HG02798 (cell line): ENCODE results near the gene FOXF2.

ENCODE experiments used
- ATAC-seq: cut with Tn5 transposase; IDR thresholded peaks from one replicate; pipeline ENCODE4 v1.9.1; 2021; ENCODE audit warnings: mild to moderate bottlenecking; ENCODE audit not compliant: unreplicated experiment, poor library complexity

The FOXF2 gene

GRCh38 chr6:1378065-1379016 is 11.0 kb upstream of the FOXF2 start:
- ATAC-seq, result no peak

DNA sequence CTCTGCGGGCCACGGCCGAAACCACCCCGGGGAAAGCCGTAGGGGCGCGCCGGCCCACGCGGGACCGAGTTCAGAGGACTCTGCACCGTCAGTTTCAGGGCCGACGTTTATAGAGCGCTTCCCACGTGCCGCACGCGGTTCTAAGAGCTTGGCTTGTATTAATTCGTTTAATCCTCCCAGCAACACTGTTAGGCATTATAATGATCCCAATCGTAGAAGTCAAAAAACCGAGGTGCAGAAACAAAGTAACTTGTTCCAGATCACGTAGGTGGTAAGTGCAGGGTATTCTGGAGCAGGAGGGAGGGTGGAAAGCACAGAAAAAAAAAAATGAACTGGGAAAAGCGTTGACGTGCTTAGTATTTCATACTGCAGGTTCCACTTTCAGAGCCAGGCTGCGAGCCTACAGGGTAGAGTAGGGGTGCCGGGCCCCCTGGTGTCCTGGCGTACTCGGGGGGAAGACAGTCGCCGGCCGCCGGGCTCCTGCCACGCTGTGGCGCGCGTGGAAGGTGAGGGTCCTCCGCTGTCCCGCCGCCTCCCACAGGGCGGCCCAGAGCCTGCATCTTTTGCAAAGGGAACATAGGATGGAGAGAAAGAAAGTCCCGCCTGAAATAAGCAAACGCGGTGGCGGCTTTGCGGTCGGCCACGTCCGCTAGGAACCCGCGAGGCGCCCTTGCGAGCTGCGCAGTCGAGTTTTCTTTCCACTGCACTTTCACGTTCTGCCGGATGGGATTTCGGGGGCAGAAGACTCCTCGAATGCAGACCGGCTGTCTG is 10.2 kb upstream of the FOXF2 start:
- ATAC-seq, result no peak

DNA sequence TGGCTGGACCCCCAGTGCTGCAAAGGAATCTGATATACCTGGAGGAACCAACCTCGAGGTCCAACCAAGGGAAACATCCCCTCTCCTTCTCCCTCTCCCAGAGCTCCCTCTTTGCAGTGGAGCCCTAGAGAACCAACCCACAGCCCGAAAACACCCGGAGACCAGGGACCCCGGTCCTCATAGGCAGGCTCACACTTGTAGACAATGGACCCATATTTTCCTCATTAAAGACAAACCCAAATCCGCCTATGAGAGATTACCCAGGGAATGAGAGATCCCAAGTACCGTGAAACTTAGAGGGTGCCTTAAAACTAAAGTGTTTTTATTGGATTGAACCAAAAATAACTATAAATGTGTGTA is 9.6 kb upstream of the FOXF2 start:
- no peak for ATAC-seq

DNA sequence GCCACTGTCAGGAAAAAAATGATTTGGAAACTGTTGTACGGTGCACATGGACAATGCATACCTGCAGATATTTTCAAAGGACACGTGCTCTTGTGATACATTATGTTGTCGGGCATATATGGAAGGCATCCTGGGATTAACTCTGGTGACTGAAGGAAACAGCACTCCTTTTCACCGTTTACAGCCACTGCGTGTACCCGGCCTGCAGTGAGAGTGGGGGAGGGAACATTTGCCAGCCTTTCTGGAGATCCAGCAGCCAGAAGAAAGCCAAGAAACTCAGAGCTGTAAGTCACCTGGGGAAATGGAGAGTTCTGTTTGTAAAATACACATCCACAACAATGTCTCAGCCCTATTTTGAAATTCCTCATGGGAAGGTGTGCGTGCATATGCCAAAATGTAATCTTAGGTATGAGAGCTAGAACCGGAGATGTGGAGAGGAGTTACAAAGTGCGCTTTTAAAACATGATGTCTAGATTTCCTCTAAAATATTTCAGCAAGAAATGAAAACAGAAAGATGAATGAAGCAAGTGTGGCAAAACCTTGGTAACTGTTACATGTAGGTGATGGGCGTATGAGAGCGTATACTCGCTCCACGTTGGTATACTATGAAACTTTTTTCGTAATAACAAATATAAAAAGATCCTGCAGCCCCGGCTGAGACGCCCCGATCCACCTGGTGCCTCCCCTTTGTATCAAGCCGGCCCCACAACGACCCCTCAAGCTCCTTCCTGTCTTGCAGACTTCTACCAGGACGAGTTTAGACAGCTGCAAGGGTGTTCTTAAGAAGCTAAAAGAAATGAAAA is 8.6 kb upstream of the FOXF2 start:
- no peak for ATAC-seq

DNA sequence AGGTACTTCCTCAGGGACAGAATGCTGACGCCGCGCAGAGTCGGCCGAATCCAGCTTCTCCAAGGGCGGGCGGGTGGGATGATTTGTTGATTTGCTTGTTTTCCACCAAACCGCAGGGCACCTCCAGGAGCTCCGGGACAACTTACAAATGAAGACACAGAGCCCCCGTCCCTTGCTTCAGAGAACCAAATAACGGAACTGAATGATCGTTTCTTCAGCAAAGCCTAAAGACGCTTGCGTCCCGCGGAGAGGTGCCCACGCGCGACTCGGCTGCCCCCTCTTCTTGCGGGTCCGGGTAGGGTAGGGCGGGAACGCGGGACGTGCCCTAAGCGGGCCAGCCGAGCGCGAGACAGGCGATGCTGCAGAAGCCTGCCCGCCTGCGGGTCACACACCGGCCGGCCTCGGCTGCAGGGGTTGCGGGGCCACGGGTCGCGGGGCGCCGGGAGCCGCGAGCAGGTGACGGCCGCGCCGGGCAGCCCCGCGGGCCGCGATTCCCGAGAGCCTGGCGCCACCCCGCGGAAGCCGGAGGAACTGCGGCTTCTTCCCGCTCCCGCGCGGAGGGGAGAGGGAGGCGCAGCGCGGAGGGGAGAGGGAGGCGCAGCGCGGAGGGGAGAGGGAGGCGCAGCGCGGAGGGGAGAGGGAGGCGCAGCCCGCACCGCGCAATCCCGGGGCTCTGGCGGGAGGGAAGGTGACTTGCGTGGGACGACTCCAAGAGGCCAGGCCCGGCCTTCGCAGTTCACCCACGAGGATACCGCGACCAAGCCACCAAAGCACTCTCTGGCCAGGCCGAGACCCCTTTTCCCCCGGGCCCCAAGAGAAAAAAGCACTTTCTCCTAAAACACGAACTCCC is 7.7 kb upstream of the FOXF2 start:
- ATAC-seq, result no peak

GRCh38 chr6:1382331-1382882 is 7.0 kb upstream of the FOXF2 start:
- no peak for ATAC-seq

GRCh38 chr6:1382883-1383728 is 6.3 kb upstream of the FOXF2 start:
- no peak for ATAC-seq

DNA sequence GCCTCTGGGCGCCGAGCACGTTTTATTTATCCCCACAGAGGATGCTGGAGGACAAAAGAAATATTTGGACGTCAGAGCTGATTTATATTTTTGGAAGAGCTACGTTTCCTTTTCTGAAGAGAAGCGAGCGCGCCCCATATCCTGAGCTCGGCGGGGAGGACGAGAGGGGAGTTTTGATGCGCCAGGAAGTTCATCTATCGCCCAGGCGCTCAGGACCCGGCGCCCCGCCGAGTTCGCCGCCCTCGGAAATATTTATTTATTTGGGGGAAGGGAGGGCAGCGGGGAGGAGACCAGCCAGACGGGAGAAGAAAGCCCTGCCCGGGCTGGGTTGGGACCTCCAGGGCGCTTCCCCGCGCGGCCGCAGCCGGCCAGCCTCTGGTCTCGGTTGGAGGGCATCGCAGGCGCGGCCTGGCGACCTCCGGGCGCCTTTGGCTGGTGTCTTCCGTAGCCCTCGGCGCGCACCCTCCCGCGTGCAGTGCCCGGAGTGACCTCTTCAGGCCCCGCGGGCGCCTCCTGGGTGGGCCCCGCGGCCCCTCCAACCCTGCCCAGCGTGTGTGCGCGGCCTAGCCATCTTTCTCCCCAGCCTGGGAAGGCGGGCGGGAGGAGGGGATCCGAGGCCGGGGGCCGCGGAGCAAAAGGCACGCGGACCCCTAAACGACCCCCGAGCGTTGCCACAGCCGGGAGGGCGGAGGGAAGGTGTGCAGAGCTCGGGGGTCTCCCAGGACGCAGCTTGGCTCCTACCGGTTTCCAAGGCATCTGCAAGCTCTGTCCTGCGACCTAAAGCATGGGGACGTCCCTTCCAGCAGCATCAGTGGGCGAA is 5.4 kb upstream of the FOXF2 start:
- ATAC-seq, result no peak

DNA sequence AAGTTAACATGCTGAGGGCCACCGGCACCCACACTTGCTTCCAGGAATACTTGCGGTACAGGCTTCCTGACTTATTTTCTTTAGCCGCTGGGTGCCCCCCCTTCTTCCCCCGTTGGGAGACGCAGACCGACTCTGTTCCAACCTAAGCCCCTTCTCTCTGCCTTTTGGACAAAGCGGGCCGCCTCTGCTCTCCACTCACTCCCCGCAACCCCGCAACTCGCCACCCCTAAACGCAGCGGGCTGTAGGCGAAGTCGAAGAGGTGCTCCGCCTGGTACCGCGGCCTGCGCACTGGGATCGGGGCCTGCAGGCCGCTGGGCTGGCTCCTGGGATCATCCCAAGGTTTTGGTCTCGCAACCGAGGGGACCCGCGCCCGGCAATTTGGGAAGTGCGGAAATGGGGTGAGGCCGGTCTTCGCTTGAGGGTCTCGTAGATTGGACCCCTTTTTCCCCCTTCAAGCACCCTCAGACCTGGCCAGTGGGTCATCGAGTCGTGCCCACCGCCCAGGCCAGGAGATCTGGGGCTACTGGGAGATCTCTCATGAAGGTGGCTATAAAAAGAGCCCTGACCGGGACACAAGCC is 4.7 kb upstream of the FOXF2 start:
- ATAC-seq, result no peak

- no peak for ATAC-seq
These were observed 4.0 kb upstream of the FOXF2 start for GRCh38 chr6:1385129-1386037.

DNA sequence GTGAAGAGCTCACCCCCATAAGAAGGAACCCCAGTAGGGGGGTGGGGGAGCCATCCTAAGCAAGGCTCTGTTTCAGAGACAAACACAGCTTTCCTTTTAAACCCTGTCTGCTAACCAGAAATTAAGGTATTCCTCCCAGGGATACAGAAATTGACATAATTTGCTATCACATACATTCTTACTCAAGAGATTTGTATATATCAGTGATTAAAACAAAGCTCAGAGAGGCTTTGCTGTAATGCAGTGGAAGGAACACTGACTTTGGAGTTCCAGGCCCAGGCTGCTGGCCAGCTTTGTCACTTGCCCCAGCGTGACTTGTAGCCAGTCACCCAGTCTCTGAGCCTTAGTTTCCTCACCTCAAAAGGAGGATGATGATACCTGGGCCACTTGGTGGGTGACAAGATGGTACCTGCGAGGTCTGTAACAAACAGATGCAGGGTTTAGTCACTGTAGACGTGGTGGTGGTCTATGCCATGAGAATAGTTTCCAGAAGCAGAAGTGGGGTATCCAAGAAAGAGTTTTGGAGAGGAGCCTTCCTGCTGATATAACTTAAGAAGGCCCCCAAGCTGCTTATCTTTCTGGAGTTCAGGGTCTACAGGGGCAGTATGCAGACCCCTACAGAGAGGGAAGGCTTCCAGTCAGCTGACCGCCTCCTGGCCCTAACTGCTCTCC is 3.2 kb upstream of the FOXF2 start:
- no peak for ATAC-seq

DNA sequence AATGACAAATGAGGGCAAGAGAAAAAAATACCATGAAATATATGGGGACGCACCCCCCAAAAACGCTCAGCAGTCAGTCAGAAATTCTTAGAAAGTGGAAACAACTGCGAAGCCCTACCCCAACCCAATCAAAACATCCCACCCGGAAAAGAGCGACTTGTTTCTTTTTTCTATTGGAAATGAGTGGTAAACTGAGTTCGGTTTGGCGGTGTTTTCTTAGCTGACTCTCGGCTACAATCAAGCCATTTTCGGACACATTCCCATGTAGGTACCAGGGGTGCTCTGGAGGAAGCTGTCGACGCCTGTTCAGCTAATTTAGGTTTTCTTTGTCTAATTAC is 1.9 kb upstream of the FOXF2 start:
- no peak for ATAC-seq

GRCh38 chr6:1387876-1388629 is 1.3 kb upstream of the FOXF2 start:
- ATAC-seq, result no peak

DNA sequence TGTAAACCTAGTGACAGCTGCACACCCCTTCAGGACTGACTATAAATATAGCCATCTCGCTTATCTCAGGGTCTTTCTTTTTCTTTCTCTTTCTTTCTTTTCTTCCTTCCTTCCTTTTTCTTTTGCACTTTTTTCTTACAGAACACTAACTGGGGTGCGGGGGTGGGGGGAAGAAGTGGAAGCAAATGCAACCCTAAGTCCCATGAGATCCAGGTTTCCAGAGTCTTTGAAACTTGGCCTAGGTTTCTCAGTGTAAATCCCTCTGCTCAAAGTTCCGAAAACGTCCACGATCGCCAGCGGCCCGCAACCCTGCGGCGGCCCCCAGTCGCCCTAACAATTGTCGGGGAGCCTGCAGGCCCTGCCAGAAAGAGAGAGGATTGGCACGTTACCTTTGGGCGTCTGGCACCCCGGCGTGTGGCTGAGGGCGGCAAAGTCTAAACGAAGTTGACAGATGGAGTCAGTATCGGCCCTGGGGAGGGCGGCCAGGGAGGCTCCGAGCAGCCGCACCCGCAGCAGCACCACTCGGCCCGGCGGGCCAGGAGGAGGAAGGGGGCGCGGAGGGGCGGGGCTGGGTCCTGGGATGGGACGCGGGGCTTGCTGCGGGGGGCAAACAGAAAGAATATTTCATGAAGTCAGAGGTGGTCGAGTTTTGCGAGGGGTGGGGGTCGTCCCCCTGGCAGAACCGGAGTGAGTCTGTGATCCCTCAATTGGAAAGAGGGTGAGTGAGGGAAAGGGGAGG is 577 bp upstream of the FOXF2 start:
- no peak for ATAC-seq
